Activated T-helper 17 cell treated with anti-CD3 and anti-CD28 coated beads, Interleukin-2, amount 50 U/mL, for 72 hours (primary cell): ENCODE measurements around the gene KRTAP5-4. TPM values are rescaled to one million over a fixed set of nuclear protein-coding genes. Genes with fewer than 3 reads are reported as not detected.
A peak's percentile ranks its signal among the peaks of the same experiment; 100 is the strongest.
"Not testable (repeated sequence)": the region's sequence is repeated elsewhere in the genome, so short reads cannot be mapped to it uniquely, and the experiment has no call there.

Experiments used
- ATAC-seq: fragments of 150-1000 bp; cut with Tn5 transposase; replicated peaks from 2 replicates; pipeline ENCODE4 v1.10.0; 2021; ENCODE audit warnings: mild to moderate bottlenecking, moderate library complexity
- H3K27ac Mint-ChIP-seq: one replicate; pipeline ENCODE4 v1.8.0; 2022; ENCODE audit warnings: mixed read lengths
- H3K27me3 Mint-ChIP-seq: one replicate; pipeline ENCODE4 v1.8.0; 2022; ENCODE audit warnings: mixed read lengths
- H3K36me3 Mint-ChIP-seq: one replicate; pipeline ENCODE4 v1.8.0; 2022; ENCODE audit warnings: low read depth, mild to moderate bottlenecking, mixed read lengths
- H3K4me1 Mint-ChIP-seq: one replicate; pipeline ENCODE4 v1.8.0; 2022; ENCODE audit warnings: mixed read lengths
- H3K4me3 Mint-ChIP-seq: one replicate; pipeline ENCODE4 v1.8.0; 2022; ENCODE audit warnings: mild to moderate bottlenecking, mixed read lengths
- H3K9me3 Mint-ChIP-seq: one replicate; pipeline ENCODE4 v1.8.0; 2022; ENCODE audit warnings: mixed read lengths
- total RNA-seq, 2 donors: library from RNA; stranded (reverse); gene quantifications; one replicate each; pipeline ENCODE4 v1.2.3, GENCODE V29; 2022

The KRTAP5-4 gene
- total RNA-seq, 2 donors from 2014 or later: not detected

- not testable (repeated sequence) for H3K36me3 Mint-ChIP-seq, H3K9me3 Mint-ChIP-seq, H3K4me3 Mint-ChIP-seq, H3K4me1 Mint-ChIP-seq, H3K27ac Mint-ChIP-seq
- peak; percentile 98 for ATAC-seq
- H3K27me3 Mint-ChIP-seq: peaks cover 30% of the 10 kb centered on the region
Observed at GRCh38 chr11:1605923-1606322, 16.0 kb downstream of the KRTAP5-4 start.

GRCh38 chr11:1604711-1605110, 17.2 kb downstream of the KRTAP5-4 start:
- H3K36me3 Mint-ChIP-seq: no peaks in the 10 kb centered on the region

GRCh38 chr11:1604181-1604580, 17.8 kb downstream of the KRTAP5-4 start:
- Mint-ChIP-seq H3K9me3 (no peaks in the 10 kb centered on the region), H3K27me3 (peaks cover 38% of the 10 kb centered on the region), H3K4me1 (peaks cover 5% of the 10 kb centered on the region), H3K36me3 (no peaks in the 10 kb centered on the region), H3K27ac (no peak overlapping the region), H3K4me3 (no peak overlapping the region)
- no peak for ATAC-seq

More at GRCh38 chr11:1604711-1605110, 17.2 kb downstream of the KRTAP5-4 start:
- H3K9me3 Mint-ChIP-seq: no peaks in the 10 kb centered on the region
- no peak for ATAC-seq
- H3K4me3 Mint-ChIP-seq: no peak overlapping the region
- H3K27ac Mint-ChIP-seq: no peak overlapping the region
- H3K27me3 Mint-ChIP-seq: peaks cover 34% of the 10 kb centered on the region
- peaks cover 5% of the 10 kb centered on the region for H3K4me1 Mint-ChIP-seq

GRCh38 chr11:1603629-1604028, 18.3 kb downstream of the KRTAP5-4 start:
- Mint-ChIP-seq H3K4me1 (peaks cover 5% of the 10 kb centered on the region), H3K27ac (no peak overlapping the region), H3K36me3 (no peaks in the 10 kb centered on the region), H3K9me3 (no peaks in the 10 kb centered on the region), H3K27me3 (peaks cover 39% of the 10 kb centered on the region), H3K4me3 (no peak overlapping the region)
- ATAC-seq: no peak

GRCh38 chr11:1601663-1602062, 20.3 kb downstream of the KRTAP5-4 start:
- not testable (repeated sequence) for H3K4me1 Mint-ChIP-seq, H3K27ac Mint-ChIP-seq, H3K36me3 Mint-ChIP-seq, ATAC-seq, H3K9me3 Mint-ChIP-seq, H3K4me3 Mint-ChIP-seq
- H3K27me3 Mint-ChIP-seq: peaks cover 38% of the 10 kb centered on the region

GRCh38 chr11:1600626-1601025, 21.3 kb downstream of the KRTAP5-4 start:
- no peak for ATAC-seq
- peaks cover 36% of the 10 kb centered on the region for H3K27me3 Mint-ChIP-seq
- no peak overlapping the region for H3K4me3 Mint-ChIP-seq
- no peaks in the 10 kb centered on the region for H3K9me3 Mint-ChIP-seq
- H3K36me3 Mint-ChIP-seq: no peaks in the 10 kb centered on the region
- H3K27ac Mint-ChIP-seq: no peak overlapping the region
- peaks cover under 1% of the 10 kb centered on the region for H3K4me1 Mint-ChIP-seq

GRCh38 chr11:1598816-1599215, 23.1 kb downstream of the KRTAP5-4 start:
- Mint-ChIP-seq H3K9me3 (no peaks in the 10 kb centered on the region), H3K27me3 (peaks cover 36% of the 10 kb centered on the region), H3K27ac (no peak overlapping the region), H3K36me3 (no peaks in the 10 kb centered on the region), H3K4me3 (no peak overlapping the region), H3K4me1 (peaks cover 6% of the 10 kb centered on the region)
- no peak for ATAC-seq

GRCh38 chr11:1598406-1598805, 23.5 kb downstream of the KRTAP5-4 start:
- peaks cover 32% of the 10 kb centered on the region for H3K27me3 Mint-ChIP-seq
- not testable (repeated sequence) for ATAC-seq, H3K27ac Mint-ChIP-seq, H3K4me3 Mint-ChIP-seq, H3K4me1 Mint-ChIP-seq, H3K36me3 Mint-ChIP-seq, H3K9me3 Mint-ChIP-seq

- no peaks in the 10 kb centered on the region for H3K36me3 Mint-ChIP-seq
- no peak within 1 kb of the TSS for H3K4me3 Mint-ChIP-seq
- peaks cover 6% of the 10 kb centered on the region for H3K4me1 Mint-ChIP-seq
- no peak for ATAC-seq
- H3K27ac Mint-ChIP-seq: no peak within 1 kb of the TSS
- peaks cover 27% of the 10 kb centered on the region for H3K27me3 Mint-ChIP-seq
- H3K9me3 Mint-ChIP-seq: no peaks in the 10 kb centered on the region
Observed at GRCh38 chr11:1597994-1598380, 24.0 kb downstream of the KRTAP5-4 start, which contains the start of gene KRTAP5-2. Gene KRTAP5-2, minus strand, starts transcription at chr11:1598294. Its CDS starts 44 bp downstream, at chr11:1598250.

- Mint-ChIP-seq H3K4me1 (peaks cover 6% of the 10 kb centered on the region), H3K27ac (no peak overlapping the region), H3K27me3 (peaks cover 26% of the 10 kb centered on the region), H3K4me3 (no peak overlapping the region), H3K36me3 (no peaks in the 10 kb centered on the region), H3K9me3 (no peaks in the 10 kb centered on the region)
- ATAC-seq: no peak
Observed at GRCh38 chr11:1597331-1597993, 24.5 kb downstream of the KRTAP5-4 start.

GRCh38 chr11:1596576-1597121, 25.3 kb downstream of the KRTAP5-4 start:
- not testable (repeated sequence) for H3K4me1 Mint-ChIP-seq, H3K9me3 Mint-ChIP-seq, ATAC-seq, H3K4me3 Mint-ChIP-seq, H3K36me3 Mint-ChIP-seq, H3K27ac Mint-ChIP-seq
- peaks cover 22% of the 10 kb centered on the region for H3K27me3 Mint-ChIP-seq

GRCh38 chr11:1595994-1596575, 25.9 kb downstream of the KRTAP5-4 start:
- H3K27me3 Mint-ChIP-seq: peaks cover 20% of the 10 kb centered on the region
- not testable (repeated sequence) for H3K4me3 Mint-ChIP-seq, H3K9me3 Mint-ChIP-seq, H3K36me3 Mint-ChIP-seq, H3K4me1 Mint-ChIP-seq, H3K27ac Mint-ChIP-seq, ATAC-seq

GRCh38 chr11:1592628-1593027, 29.3 kb downstream of the KRTAP5-4 start:
- H3K4me3 Mint-ChIP-seq: no peak overlapping the region
- H3K27ac Mint-ChIP-seq: no peak overlapping the region
- H3K27me3 Mint-ChIP-seq: no peaks in the 10 kb centered on the region
- H3K9me3 Mint-ChIP-seq: peaks cover 4% of the 10 kb centered on the region
- ATAC-seq: no peak
- no peaks in the 10 kb centered on the region for H3K36me3 Mint-ChIP-seq
- peaks cover 19% of the 10 kb centered on the region for H3K4me1 Mint-ChIP-seq

- H3K4me3 Mint-ChIP-seq: peak overlapping the region; percentile 76
- peaks cover 4% of the 10 kb centered on the region for H3K9me3 Mint-ChIP-seq
- H3K27ac Mint-ChIP-seq: no peak overlapping the region
- no peak for ATAC-seq
- peaks cover 13% of the 10 kb centered on the region for H3K4me1 Mint-ChIP-seq
- no peaks in the 10 kb centered on the region for H3K36me3 Mint-ChIP-seq
- H3K27me3 Mint-ChIP-seq: no peaks in the 10 kb centered on the region
Observed at GRCh38 chr11:1589996-1590395, 31.9 kb downstream of the KRTAP5-4 start.
